H1 (cell line): ENCODE measurements around the gene RASGEF1B. TPM values are rescaled to one million over a fixed set of nuclear protein-coding genes. Genes with fewer than 3 reads are reported as not detected.

ENCODE experiments used
- CTCF ChIA-PET: fragments of 300-600 bp; sonication (Branson Sonifier 250); formaldehyde crosslinking; loops from one replicate; lab custom pipeline; 2021; ENCODE audit not compliant: partially characterized antibody; lab: Charles Lee
- POLR2A ChIA-PET: fragments of 300-600 bp; sonication (Branson Sonifier 250); formaldehyde crosslinking; loops from one replicate; lab custom pipeline; 2021; ENCODE audit warnings: inconsistent platforms; ENCODE audit not compliant: partially characterized antibody; lab: Charles Lee
- DNase-seq, 2 experiments: peaks; one replicate each; pipeline versions ENCODE4 v3.0.0 to v3.0.0-alpha.2; 2010 to 2022; ENCODE audit warnings: low spot score in 2 of 2, low read depth in 1 of 2, mixed read lengths in 1 of 2
- FAIRE-seq: peaks from 2 replicates; lab custom pipeline; 2011; peaks lifted over from hg19 to GRCh38; lab: Jason Lieb, UNC
- H2AFZ ChIP-seq: 2 replicates; pipeline ENCODE4 v1.8.1; 2012; ENCODE audit warnings: low read length, inconsistent platforms
- H2AK5ac ChIP-seq: 2 replicates; pipeline ENCODE4 v1.6.1; 2013; ENCODE audit warnings: low read depth, low read length
- H2BK120ac ChIP-seq: replicated peaks from 2 replicates; pipeline ENCODE3; 2013; ENCODE audit warnings: low read depth, low read length, inconsistent platforms
- H2BK12ac ChIP-seq: 2 replicates; pipeline ENCODE4 v1.6.1; 2013; ENCODE audit warnings: low read depth, low read length
- H2BK15ac ChIP-seq: 2 replicates; pipeline ENCODE4 v1.6.1; 2013; ENCODE audit warnings: low read length
- H2BK20ac ChIP-seq: 2 replicates; pipeline ENCODE4 v1.6.1; 2013; ENCODE audit warnings: low read length
- H2BK5ac ChIP-seq: 2 replicates; pipeline ENCODE4 v1.6.1; 2013; ENCODE audit warnings: low read depth, low read length
- H3K14ac ChIP-seq: 2 replicates; pipeline ENCODE4 v1.6.1; 2013; ENCODE audit warnings: inconsistent platforms; ENCODE audit not compliant: insufficient read length
- H3K18ac ChIP-seq: 2 replicates; pipeline ENCODE4 v1.6.1; 2013; ENCODE audit warnings: low read length; ENCODE audit errors: extremely low read depth
- H3K23ac ChIP-seq: 2 replicates; pipeline ENCODE4 v1.6.1; 2013; ENCODE audit warnings: inconsistent platforms; ENCODE audit not compliant: insufficient read length
- H3K23me2 ChIP-seq: 2 replicates; pipeline ENCODE4 v1.6.1; 2013; ENCODE audit warnings: low read depth, low read length
- H3K27ac ChIP-seq: 2 replicates; pipeline ENCODE4 v1.6.1; 2011; ENCODE audit warnings: low read depth, low read length, inconsistent platforms
- H3K27me3 ChIP-seq, 4 experiments: replicated peaks in 1 of 4; 1 replicate in 1 of 4; 2 replicates in 3 of 4; pipeline versions ENCODE4 v1.6.1 to v1.8.1; 2011 to 2013; ENCODE audit warnings: low read length in 3 of 4, mild to moderate bottlenecking in 3 of 4, inconsistent platforms in 2 of 4, mixed read lengths in 2 of 4, moderate library complexity in 1 of 4; ENCODE audit not compliant: control insufficient read depth in 3 of 4, insufficient read depth in 3 of 4; ENCODE audit errors: extremely low read depth in 1 of 4
- H3K36me3 ChIP-seq, 4 experiments: 2 replicates each; pipeline versions ENCODE4 v1.6.1 to v1.8.1; 2011 to 2013; ENCODE audit warnings: mild to moderate bottlenecking in 4 of 4, low read length in 3 of 4, moderate library complexity in 2 of 4, control low read depth in 1 of 4, inconsistent platforms in 1 of 4; ENCODE audit not compliant: insufficient read depth in 4 of 4, control insufficient read depth in 2 of 4
- H3K4ac ChIP-seq: replicated peaks from 2 replicates; pipeline ENCODE3; 2013; ENCODE audit warnings: low read length, low read depth, mixed read lengths, inconsistent platforms; ENCODE audit not compliant: insufficient read length
- H3K4me1 ChIP-seq, 4 experiments: replicated peaks in 1 of 4; 1 replicate in 1 of 4; 2 replicates in 3 of 4; pipeline versions ENCODE4 v1.6.1 to v1.8.1; 2011 to 2013; ENCODE audit warnings: low read length in 3 of 4, inconsistent platforms in 2 of 4, mixed read lengths in 1 of 4; ENCODE audit not compliant: insufficient read depth in 4 of 4, control insufficient read depth in 3 of 4
- H3K4me2 ChIP-seq, 2 experiments: 2 replicates each; pipeline versions ENCODE4 v1.6.1 to v1.8.1; 2011 to 2013; ENCODE audit warnings: low read depth in 2 of 2, low read length in 2 of 2, control low read depth in 1 of 2, inconsistent platforms in 1 of 2, mild to moderate bottlenecking in 1 of 2; ENCODE audit not compliant: insufficient read depth in 1 of 2
- H3K4me3 ChIP-seq, 4 experiments: fragments of 200-600, 300-600 bp in 1 of 4; sonication (generic), shearing (Covaris generic), sonication (Bioruptor Twin) in 1 of 4; 2 replicates each; pipeline versions ENCODE4 v1.5.1 to v1.8.1; 2011 to 2016; ENCODE audit warnings: low read length in 4 of 4, low read depth in 3 of 4, control low read depth in 2 of 4, inconsistent platforms in 2 of 4, mild to moderate bottlenecking in 2 of 4, mixed read lengths in 1 of 4, moderate library complexity in 1 of 4; ENCODE audit not compliant: insufficient read depth in 2 of 4; ENCODE audit errors: extremely low read depth in 1 of 4
- H3K56ac ChIP-seq: replicated peaks from 2 replicates; pipeline ENCODE3; 2013; ENCODE audit warnings: low read depth, mild to moderate bottlenecking, mixed read lengths, low read length, inconsistent platforms; ENCODE audit not compliant: insufficient read length
- H3K79me1 ChIP-seq: 2 replicates; pipeline ENCODE4 v1.6.1; 2013; ENCODE audit warnings: low read depth, low read length, control low read depth
- H3K79me2 ChIP-seq, 2 experiments: 2 replicates each; pipeline versions ENCODE4 v1.6.1 to v1.8.1; 2012 to 2013; ENCODE audit warnings: low read length in 2 of 2, mild to moderate bottlenecking in 2 of 2, inconsistent platforms in 1 of 2; ENCODE audit not compliant: insufficient read depth in 2 of 2, control insufficient read depth in 1 of 2
- H3K9ac ChIP-seq, 4 experiments: replicated peaks in 1 of 4; 1 replicate in 1 of 4; 2 replicates in 3 of 4; pipeline versions ENCODE4 v1.6.1 to v1.8.1; 2011 to 2013; ENCODE audit warnings: low read depth in 3 of 4, low read length in 3 of 4, control low read depth in 2 of 4, mild to moderate bottlenecking in 2 of 4, moderate library complexity in 2 of 4, inconsistent platforms in 1 of 4; ENCODE audit errors: extremely low read depth in 1 of 4
- H3K9me3 ChIP-seq, 2 experiments: 2 replicates each; pipeline versions ENCODE4 v1.6.1 to v1.8.1; 2012 to 2013; ENCODE audit warnings: mild to moderate bottlenecking in 2 of 2, moderate library complexity in 2 of 2, control low read depth in 1 of 2, inconsistent platforms in 1 of 2, low read depth in 1 of 2, low read length in 1 of 2, mixed read lengths in 1 of 2; ENCODE audit not compliant: insufficient read depth in 2 of 2
- H4K20me1 ChIP-seq, 2 experiments: replicated peaks in 1 of 2; 2 replicates each; pipeline versions ENCODE3 to v1.8.1; 2011 to 2013; ENCODE audit warnings: inconsistent platforms in 2 of 2, low read length in 2 of 2, mild to moderate bottlenecking in 1 of 2; ENCODE audit not compliant: insufficient read depth in 2 of 2, control insufficient read depth in 1 of 2
- H4K5ac ChIP-seq: 2 replicates; pipeline ENCODE4 v1.6.1; 2013; ENCODE audit warnings: low read length, low read depth, mixed read lengths, inconsistent platforms; ENCODE audit not compliant: insufficient read length
- H4K8ac ChIP-seq: 2 replicates; pipeline ENCODE4 v1.8.0; 2013; ENCODE audit warnings: mild to moderate bottlenecking, moderate library complexity, low read length, inconsistent platforms; ENCODE audit not compliant: insufficient read depth; ENCODE audit errors: extremely low read depth
- H4K91ac ChIP-seq: replicated peaks from 2 replicates; pipeline ENCODE3; 2013; ENCODE audit warnings: low read length, mixed read lengths, inconsistent platforms; ENCODE audit not compliant: insufficient read length
- BCL11A ChIP-seq, 2 experiments: IDR thresholded peaks; one replicate each; pipeline ENCODE4 v1.6.1; 2011; ENCODE audit warnings: low read depth in 2 of 2, low read length in 2 of 2, mild to moderate bottlenecking in 2 of 2
- BRCA1 ChIP-seq: IDR thresholded peaks from 2 replicates; pipeline ENCODE4 v1.6.1; 2012; ENCODE audit warnings: low read depth, low read length, improper control_type of control experiment
- HDAC6 ChIP-seq: IDR thresholded peaks from one replicate; pipeline ENCODE4 v1.7.1; 2012; ENCODE audit warnings: low read depth, mild to moderate bottlenecking, inconsistent platforms, low read length, moderate library complexity
- JUND ChIP-seq: IDR thresholded peaks from 2 replicates; pipeline ENCODE4 v1.6.1; 2011; ENCODE audit warnings: mild to moderate bottlenecking, improper control_type of control experiment, low read length
- KDM4A ChIP-seq: IDR thresholded peaks from one replicate; pipeline ENCODE4 v1.7.1; 2012; ENCODE audit warnings: low read depth, mild to moderate bottlenecking, moderate library complexity, low read length, inconsistent platforms; ENCODE audit not compliant: severe bottlenecking
- NANOG ChIP-seq: IDR thresholded peaks from 2 replicates; pipeline ENCODE4 v1.6.1; 2011; ENCODE audit warnings: low read length, low read depth, mild to moderate bottlenecking, inconsistent platforms; ENCODE audit not compliant: insufficient read depth, poor library complexity, severe bottlenecking
- WGBS, 2 experiments: shearing (Covaris generic) in 1 of 2; methylation state at CpG; one replicate each; pipeline versions ENCODE4 v1.1.6 to v1.1.7; 2013 to 2015; ENCODE audit warnings: low lambda C conversion rate in 2 of 2, mixed read lengths in 2 of 2, inconsistent platforms in 1 of 2, low coverage in 1 of 2, missing lambda C conversion rate in 1 of 2; ENCODE audit not compliant: insufficient replicate concordance in 2 of 2, insufficient coverage in 1 of 2, insufficient read length in 1 of 2; ENCODE audit errors: extremely low coverage in 1 of 2, missing lambda C conversion rate in 1 of 2; 5-methylcytosine and 5-hydroxymethylcytosine counted together
- polyA plus RNA-seq, 7 experiments: library from polyadenylated mRNA; depleted of rRNA in 3 of 7; stranded (reverse) in 5 of 7; unstranded in 2 of 7; fragments of >200 nt in 5 of 7; fragments of 200-250 nt in 2 of 7; gene quantifications; 1 replicate in 5 of 7; 2 replicates in 1 of 7; 4 replicates in 1 of 7; pipeline versions ENCODE4 v1.2.1 to v1.2.3, GENCODE V29; 2011 to 2013; ENCODE audit warnings: missing spikeins in 2 of 7, mixed read lengths in 2 of 7
- total RNA-seq: library from RNA; stranded (reverse); fragmentation: NEBNext Ultra II Directional; extraction: Animal tissue kit (Norgen Biotek cat#: 25700); gene quantifications from 2 replicates; pipeline ENCODE4 v1.2.1, GENCODE V29; 2021

The RASGEF1B gene
- total and polyA plus RNA-seq, 2 of the 8 experiments (the other 6 are each of a cell fraction or from before 2014, with no cell fraction given): 1.6 to 4.7 TPM

- no peaks in the 10 kb centered on the region; a peak in 1 of 8 replicates for H3K36me3 ChIP-seq
- TF ChIP-seq NANOG (no peak), JUND (no peak), BRCA1 (no peak), HDAC6 (no peak), KDM4A (no peak), BCL11A (IDR thresholded peaks at IDR 0.05; ENCODE audit: low read depth in 2 of 2, low read length in 2 of 2) (no peak)
- H4K20me1 ChIP-seq: no peaks in the 10 kb centered on the region
- no peaks in the 10 kb centered on the region for H3K23me2 ChIP-seq
- H2BK20ac ChIP-seq: no peak overlapping the region
- H2AFZ ChIP-seq: no peak overlapping the region
- H2BK120ac ChIP-seq: no peak overlapping the region
- H3K27ac ChIP-seq: no peak overlapping the region
- H3K9me3 ChIP-seq: peaks cover 0 to 3% of the 10 kb centered on the region in 2 experiments; a peak in 1 of 4 replicates
- no peaks in the 10 kb centered on the region for H3K79me1 ChIP-seq
- no peak overlapping the region for H3K4me3 ChIP-seq
- H3K23ac ChIP-seq: no peak overlapping the region
- no peak overlapping the region for H2BK12ac ChIP-seq
- H3K18ac ChIP-seq: no peak overlapping the region
- H3K4me1 ChIP-seq: peaks cover 4 to 12% (median 8%) of the 10 kb centered on the region in 4 experiments
- H3K79me2 ChIP-seq: no peaks in the 10 kb centered on the region
- H4K91ac ChIP-seq: no peak overlapping the region
- no peak overlapping the region for H3K4ac ChIP-seq
- no peak overlapping the region for H3K14ac ChIP-seq
- no peak overlapping the region for H4K5ac ChIP-seq
- POLR2A ChIA-PET: interaction anchor here (1.4 kb wide), 1 partner anchor 13 kb away, joined by 3 read pairs; no protein-coding TSS in a partner anchor
- no peak overlapping the region for H4K8ac ChIP-seq
- H2BK15ac ChIP-seq: no peak overlapping the region
- WGBS, 2 experiments: 88% methylated on average over 3 of the region's 3 CpGs; no CpG with 5 or more reads in 1 of the 2 experiments
- H3K4me2 ChIP-seq: no peak overlapping the region
- CTCF ChIA-PET: interaction anchor here (0.7 to 2.2 kb wide), 8 partner anchors 9 to 840 kb away, joined by 3 to 11 read pairs (median 4); no protein-coding TSS in a partner anchor
- no peak overlapping the region for H2AK5ac ChIP-seq
- no peak overlapping the region for H3K9ac ChIP-seq
- DNase-seq (no peak), FAIRE-seq (no peak)
- no peak overlapping the region for H3K56ac ChIP-seq
- no peak overlapping the region for H2BK5ac ChIP-seq
- H3K27me3 ChIP-seq: no peaks in the 10 kb centered on the region
Observed at GRCh38 chr4:81428002-81428401, 43.7 kb downstream of the RASGEF1B start.
